Activated CD8-positive, alpha-beta T cell treated with anti-CD3 and anti-CD28 coated beads for 36 hours (primary cell): ENCODE measurements around the gene SLC25A43. TPM values are rescaled to one million over a fixed set of nuclear protein-coding genes. Genes with fewer than 3 reads are reported as not detected.
A peak's percentile ranks its signal among the peaks of the same experiment; 100 is the strongest.

ENCODE experiments used
- ATAC-seq: fragments of 200-7000 bp; cut with Tn5 transposase; one replicate; pipeline ENCODE4 v1.10.0; 2021; ENCODE audit warnings: mild to moderate bottlenecking, moderate library complexity
- CTCF ChIA-PET: fragments of 350-600 bp; sonication (Branson Sonifier 250); formaldehyde crosslinking; loops from one replicate; lab custom pipeline; 2021; ENCODE audit warnings: antibody characterized with exemption; lab: Charles Lee
- POLR2A ChIA-PET: fragments of 350-600 bp; sonication (Branson Sonifier 250); formaldehyde crosslinking; loops from one replicate; lab custom pipeline; 2021; ENCODE audit warnings: antibody characterized with exemption; lab: Charles Lee
- DNase-seq: peaks from one replicate; pipeline ENCODE4 v3.0.0-alpha.2; 2020
- H3K27ac Mint-ChIP-seq: one replicate; pipeline ENCODE4 v1.8.0; 2021; ENCODE audit warnings: mild to moderate bottlenecking, mixed read lengths
- H3K27me3 Mint-ChIP-seq: one replicate; pipeline ENCODE4 v1.8.0; 2021; ENCODE audit warnings: mixed read lengths
- H3K36me3 Mint-ChIP-seq: one replicate; pipeline ENCODE4 v1.8.0; 2021; ENCODE audit warnings: low read depth, mixed read lengths
- H3K4me1 Mint-ChIP-seq: one replicate; pipeline ENCODE4 v1.8.0; 2021; ENCODE audit warnings: low read depth, mixed read lengths
- H3K4me3 Mint-ChIP-seq: one replicate; pipeline ENCODE4 v1.8.0; 2021; ENCODE audit warnings: mild to moderate bottlenecking, moderate library complexity, mixed read lengths
- H3K9me3 Mint-ChIP-seq: one replicate; pipeline ENCODE4 v1.8.0; 2021; ENCODE audit warnings: mixed read lengths
- intact Hi-C: fragments of 100-400 bp; cut with micrococcal nuclease; formaldehyde crosslinking; loops from one replicate; pipeline ENCODE4 v1.10.0; 2022
- total RNA-seq, 2 experiments: library from RNA; stranded (reverse); gene quantifications; one replicate each; pipeline ENCODE4 v1.2.3, GENCODE V29; 2021
- TF ChIP-seq, protein P1 (sequence below): fragments of 200-600 bp; IDR thresholded peaks from one replicate; pipeline ENCODE4 v1.8.0; 2022; ENCODE audit warnings: antibody characterized with exemption, mild to moderate bottlenecking

Gene SLC25A43
- total RNA-seq, 2 experiments from 2014 or later: 5.3 to 5.6 TPM

DNA sequence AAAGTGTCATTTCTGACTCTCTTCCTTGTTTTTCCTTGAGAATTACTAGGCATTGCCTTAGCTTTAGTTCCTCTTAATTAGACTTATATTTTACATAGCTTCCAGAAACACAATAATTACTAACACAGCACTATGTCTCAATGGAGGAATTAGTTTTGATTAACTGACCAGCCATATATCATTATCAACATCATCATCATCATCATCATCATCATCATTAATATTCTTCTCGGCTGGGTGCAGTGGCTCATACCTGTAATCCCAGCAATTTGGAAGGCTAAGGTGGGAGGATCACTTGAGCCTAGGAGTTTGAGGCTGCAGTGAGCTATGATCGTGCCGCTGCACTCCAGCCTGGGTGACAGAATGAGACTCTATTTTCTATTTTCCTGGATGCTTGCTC is 66.4 kb downstream of the SLC25A43 start:
- ChIA-PET POLR2A (no interaction called here), CTCF (interaction anchor here (1.6 kb wide), 1 partner anchor 14 kb away, joined by 3 read pairs; no protein-coding TSS in a partner anchor)
- TF ChIP-seq, protein P1, sequence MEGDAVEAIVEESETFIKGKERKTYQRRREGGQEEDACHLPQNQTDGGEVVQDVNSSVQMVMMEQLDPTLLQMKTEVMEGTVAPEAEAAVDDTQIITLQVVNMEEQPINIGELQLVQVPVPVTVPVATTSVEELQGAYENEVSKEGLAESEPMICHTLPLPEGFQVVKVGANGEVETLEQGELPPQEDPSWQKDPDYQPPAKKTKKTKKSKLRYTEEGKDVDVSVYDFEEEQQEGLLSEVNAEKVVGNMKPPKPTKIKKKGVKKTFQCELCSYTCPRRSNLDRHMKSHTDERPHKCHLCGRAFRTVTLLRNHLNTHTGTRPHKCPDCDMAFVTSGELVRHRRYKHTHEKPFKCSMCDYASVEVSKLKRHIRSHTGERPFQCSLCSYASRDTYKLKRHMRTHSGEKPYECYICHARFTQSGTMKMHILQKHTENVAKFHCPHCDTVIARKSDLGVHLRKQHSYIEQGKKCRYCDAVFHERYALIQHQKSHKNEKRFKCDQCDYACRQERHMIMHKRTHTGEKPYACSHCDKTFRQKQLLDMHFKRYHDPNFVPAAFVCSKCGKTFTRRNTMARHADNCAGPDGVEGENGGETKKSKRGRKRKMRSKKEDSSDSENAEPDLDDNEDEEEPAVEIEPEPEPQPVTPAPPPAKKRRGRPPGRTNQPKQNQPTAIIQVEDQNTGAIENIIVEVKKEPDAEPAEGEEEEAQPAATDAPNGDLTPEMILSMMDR: no peak
- H3K36me3 Mint-ChIP-seq: peaks cover 15% of the 10 kb centered on the region
- H3K27me3 Mint-ChIP-seq: no peaks in the 10 kb centered on the region
- DNase-seq: no peak
- no peak overlapping the region for H3K4me3 Mint-ChIP-seq
- ATAC-seq: no peak
- H3K9me3 Mint-ChIP-seq: no peaks in the 10 kb centered on the region
- intact Hi-C loops: no loop called here
- no peak overlapping the region for H3K27ac Mint-ChIP-seq
- peaks cover 9% of the 10 kb centered on the region for H3K4me1 Mint-ChIP-seq

DNA sequence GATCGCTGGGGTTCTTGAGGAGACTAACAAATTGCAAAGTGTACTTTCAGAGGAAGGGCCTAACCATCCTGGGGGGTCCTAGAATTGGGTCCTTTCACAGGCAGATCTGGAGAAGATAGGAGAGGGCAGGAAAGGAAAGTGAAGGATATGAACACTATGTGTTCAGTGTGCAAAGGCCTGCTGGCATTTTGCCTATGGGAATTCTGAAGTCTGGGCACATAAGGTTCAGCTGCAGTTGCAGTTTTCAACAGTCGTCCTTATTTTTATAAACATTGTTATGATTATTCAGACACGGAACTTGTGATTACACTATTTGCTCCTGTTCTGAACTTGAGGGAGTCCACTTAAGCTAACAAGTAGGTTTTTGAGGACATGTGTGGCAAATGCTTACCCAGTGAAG is 67.8 kb downstream of the SLC25A43 start:
- ATAC-seq: no peak
- intact Hi-C loops: no loop called here
- H3K4me3 Mint-ChIP-seq: no peak overlapping the region
- no peak for DNase-seq
- peaks cover 12% of the 10 kb centered on the region for H3K4me1 Mint-ChIP-seq
- TF ChIP-seq, protein P1: no peak
- peaks cover 24% of the 10 kb centered on the region for H3K36me3 Mint-ChIP-seq
- POLR2A ChIA-PET: no interaction called here
- no peaks in the 10 kb centered on the region for H3K27me3 Mint-ChIP-seq
- H3K9me3 Mint-ChIP-seq: no peaks in the 10 kb centered on the region
- H3K27ac Mint-ChIP-seq: no peak overlapping the region
- CTCF ChIA-PET: interaction anchor here (1.6 kb wide), 1 partner anchor 13 kb away, joined by 3 read pairs; no protein-coding TSS in a partner anchor

DNA sequence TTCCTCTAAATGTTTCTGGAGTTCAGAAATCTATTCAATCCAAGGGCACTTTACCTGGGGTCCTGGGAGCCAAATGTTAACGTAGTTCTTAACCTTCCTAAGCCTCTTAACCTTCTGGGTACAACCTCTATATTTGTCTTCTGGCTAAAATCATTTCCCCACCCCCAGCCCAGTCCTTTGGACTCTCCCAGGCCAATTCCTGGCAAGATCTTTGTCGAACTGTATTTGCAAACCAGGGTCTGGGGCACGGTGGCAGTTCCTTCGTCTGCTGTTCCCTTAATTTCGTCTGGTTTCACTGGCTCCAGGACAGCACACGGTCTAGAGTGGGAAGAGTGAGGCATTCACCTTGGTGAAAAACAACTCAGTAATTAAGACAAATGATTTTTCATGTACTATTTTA is 68.3 kb downstream of the SLC25A43 start:
- peaks cover 12% of the 10 kb centered on the region for H3K4me1 Mint-ChIP-seq
- intact Hi-C loops: no loop called here
- TF ChIP-seq, protein P1: no peak
- H3K9me3 Mint-ChIP-seq: no peaks in the 10 kb centered on the region
- ATAC-seq (no peak), DNase-seq (no peak)
- peaks cover 24% of the 10 kb centered on the region for H3K36me3 Mint-ChIP-seq
- POLR2A ChIA-PET: interaction anchor here (0.6 kb wide), 1 partner anchor 49 kb away, joined by 3 read pairs; no protein-coding TSS in a partner anchor
- peak overlapping the region; percentile 83 for H3K4me3 Mint-ChIP-seq
- H3K27ac Mint-ChIP-seq: no peak overlapping the region
- H3K27me3 Mint-ChIP-seq: no peaks in the 10 kb centered on the region
- CTCF ChIA-PET: no interaction called here

DNA sequence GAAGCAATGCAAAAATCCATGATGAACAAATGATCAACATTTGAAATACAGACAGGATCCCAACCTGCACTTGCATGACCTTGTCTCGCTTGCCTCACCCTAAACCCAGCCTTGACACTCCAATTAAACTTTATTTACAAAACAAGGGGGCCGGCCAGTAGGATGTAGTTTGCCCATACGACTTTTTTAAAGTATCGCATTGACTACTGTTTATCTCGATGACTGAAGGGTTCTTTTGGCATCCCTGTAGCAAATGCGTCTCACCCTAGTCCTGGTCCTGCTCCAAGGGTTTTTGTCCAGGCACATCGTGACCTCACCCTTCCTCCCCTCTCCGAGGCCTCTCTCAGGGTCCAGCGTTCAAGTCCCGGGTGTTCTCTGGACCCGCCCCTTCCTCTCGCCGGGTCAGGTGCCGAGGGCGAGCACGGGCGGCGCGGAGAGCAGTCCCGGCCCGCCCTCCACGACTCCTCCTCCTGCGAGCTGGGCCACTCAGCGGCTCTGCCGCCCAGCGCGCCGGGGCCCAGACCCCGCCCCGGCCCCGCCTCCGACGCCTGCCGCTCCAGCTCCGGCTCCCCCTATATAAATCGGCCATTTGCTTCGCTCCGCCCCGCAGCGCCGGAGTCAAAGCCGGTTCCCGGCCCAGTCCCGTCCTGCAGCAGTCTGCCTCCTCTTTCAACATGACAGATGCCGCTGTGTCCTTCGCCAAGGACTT is 68.9 kb downstream of the SLC25A43 start, which contains the start of gene SLC25A5:
Gene SLC25A5 (plus strand): TSS at position 603 of the 709 bp plus-strand sequence. CDS start 72 bp downstream, at position 675.
- DNase-seq (peak; percentile 83), ATAC-seq (peak; percentile 91)
- Mint-ChIP-seq H3K4me1 (peaks cover 12% of the 10 kb centered on the region), H3K27me3 (no peaks in the 10 kb centered on the region), H3K27ac (peak within 1 kb of the TSS; percentile 91), H3K36me3 (peaks cover 24% of the 10 kb centered on the region), H3K9me3 (no peaks in the 10 kb centered on the region), H3K4me3 (peak within 1 kb of the TSS; percentile 83)
- ChIA-PET CTCF (no interaction called here), POLR2A (interaction anchor here (0.6 kb wide), 1 partner anchor 49 kb away, joined by 3 read pairs; no protein-coding TSS in a partner anchor)
- intact Hi-C loops: no loop called here
- TF ChIP-seq, protein P1: no peak
